Liver (tissue), 9 donors: ENCODE data around the gene TMEM108. TPM values are rescaled to one million over a fixed set of nuclear protein-coding genes. Genes with fewer than 3 reads are reported as not detected.

Source experiments
- DNase-seq: peaks from one replicate; pipeline ENCODE4 v3.0.0-alpha.2; 2017; ENCODE audit warnings: low spot score
- H3K27ac ChIP-seq, 2 donors: one replicate each; pipeline ENCODE4 v1.7.0; 2013; ENCODE audit warnings: inconsistent platforms in 2 of 2, low read length in 2 of 2, control low read depth in 1 of 2, low read depth in 1 of 2, mild to moderate bottlenecking in 1 of 2
- H3K27me3 ChIP-seq, 4 donors: one replicate each; pipeline versions ENCODE4 v1.6.1 to v1.7.0; 2013; ENCODE audit warnings: low read length in 3 of 4, inconsistent platforms in 1 of 4, mild to moderate bottlenecking in 1 of 4, moderate library complexity in 1 of 4; ENCODE audit not compliant: control insufficient read depth in 4 of 4, insufficient read depth in 4 of 4
- H3K36me3 ChIP-seq, 4 donors: one replicate each; pipeline versions ENCODE4 v1.6.1 to v1.7.0; 2013; ENCODE audit warnings: low read length in 3 of 4, mild to moderate bottlenecking in 3 of 4, low read depth in 1 of 4, moderate library complexity in 1 of 4; ENCODE audit not compliant: control insufficient read depth in 4 of 4, insufficient read depth in 3 of 4
- H3K4me1 ChIP-seq, 4 donors: one replicate each; pipeline versions ENCODE4 v1.6.1 to v1.7.0; 2013; ENCODE audit warnings: low read length in 3 of 4, mild to moderate bottlenecking in 3 of 4, moderate library complexity in 1 of 4; ENCODE audit not compliant: control insufficient read depth in 4 of 4, insufficient read depth in 4 of 4
- H3K4me3 ChIP-seq, 3 donors: one replicate each; pipeline versions ENCODE4 v1.6.1 to v1.7.0; 2013; ENCODE audit warnings: low read length in 3 of 3, control low read depth in 1 of 3, low read depth in 1 of 3, mild to moderate bottlenecking in 1 of 3
- H3K9ac ChIP-seq, 2 donors: one replicate each; pipeline ENCODE4 v1.7.0; 2013; ENCODE audit warnings: low read length in 2 of 2, mild to moderate bottlenecking in 2 of 2, moderate library complexity in 2 of 2, control low read depth in 1 of 2, low read depth in 1 of 2
- H3K9me3 ChIP-seq, 4 donors: one replicate each; pipeline versions ENCODE4 v1.6.1 to v1.7.0; 2013; ENCODE audit warnings: low read length in 3 of 4; ENCODE audit not compliant: control insufficient read depth in 4 of 4
- ATF3 ChIP-seq: IDR thresholded peaks from 2 replicates; pipeline ENCODE4 v1.6.1; 2016; ENCODE audit warnings: antibody characterized with exemption
- CTCF ChIP-seq: fragments of 150-350 bp; IDR thresholded peaks from 2 replicates; pipeline ENCODE4 v1.5.1; 2017; ENCODE audit warnings: improper control_type of control experiment, low read depth, low read length; ENCODE audit not compliant: missing input control
- EGR1 ChIP-seq, 2 donors: IDR thresholded peaks; 2 replicates each; pipeline ENCODE4 v1.6.1; 2016 to 2018; ENCODE audit warnings: antibody characterized with exemption in 2 of 2, low read depth in 2 of 2
- FOXA1 ChIP-seq: IDR thresholded peaks from 2 replicates; pipeline ENCODE4 v1.6.1; 2016; ENCODE audit warnings: antibody characterized with exemption
- FOXA2 ChIP-seq: IDR thresholded peaks from 2 replicates; pipeline ENCODE4 v1.6.1; 2016; ENCODE audit warnings: antibody characterized with exemption
- GABPA ChIP-seq, 2 donors: IDR thresholded peaks in 1 of 2; conservative IDR thresholded peaks in 1 of 2; 2 replicates each; pipeline ENCODE4 v1.6.1; 2016; ENCODE audit warnings: antibody characterized with exemption in 2 of 2, mild to moderate bottlenecking in 1 of 2, moderate library complexity in 1 of 2
- HNF4A ChIP-seq, 2 donors: conservative IDR thresholded peaks; 2 replicates each; pipeline ENCODE4 v1.6.1; 2016; ENCODE audit warnings: antibody characterized with exemption in 2 of 2, mild to moderate bottlenecking in 2 of 2
- JUND ChIP-seq, 2 donors: IDR thresholded peaks; 2 replicates each; pipeline ENCODE4 v1.6.1; 2016; ENCODE audit warnings: antibody characterized with exemption in 2 of 2
- MAX ChIP-seq: IDR thresholded peaks from 2 replicates; pipeline ENCODE4 v1.6.1; 2016; ENCODE audit warnings: antibody characterized with exemption
- NR2F2 ChIP-seq: IDR thresholded peaks from 2 replicates; pipeline ENCODE4 v1.6.1; 2016; ENCODE audit warnings: antibody characterized with exemption
- RAD21 ChIP-seq, 2 donors: IDR thresholded peaks; 2 replicates each; pipeline ENCODE4 v1.6.1; 2016; ENCODE audit warnings: antibody characterized with exemption in 2 of 2, mild to moderate bottlenecking in 2 of 2
- REST ChIP-seq: IDR thresholded peaks from 2 replicates; pipeline ENCODE4 v1.6.1; 2016; ENCODE audit warnings: antibody characterized with exemption, mild to moderate bottlenecking
- RXRA ChIP-seq, 2 donors: IDR thresholded peaks; 2 replicates each; pipeline ENCODE4 v1.6.1; 2017 to 2018; ENCODE audit warnings: antibody characterized with exemption in 2 of 2, mild to moderate bottlenecking in 1 of 2
- SP1 ChIP-seq: IDR thresholded peaks from 2 replicates; pipeline ENCODE4 v1.6.1; 2018; ENCODE audit warnings: antibody characterized with exemption, mild to moderate bottlenecking
- TAF1 ChIP-seq: conservative IDR thresholded peaks from 2 replicates; pipeline ENCODE4 v1.6.1; 2016; ENCODE audit warnings: antibody characterized with exemption, mild to moderate bottlenecking
- YY1 ChIP-seq: IDR thresholded peaks from 2 replicates; pipeline ENCODE4 v1.6.1; 2016; ENCODE audit warnings: antibody characterized with exemption, mild to moderate bottlenecking
- ZBTB33 ChIP-seq: IDR thresholded peaks from 2 replicates; pipeline ENCODE4 v1.6.1; 2016; ENCODE audit warnings: antibody characterized with exemption
- WGBS: extraction: QIAGEN DNeasy Blood & Tissue Kit; methylation state at CpG from one replicate; pipeline ENCODE4 v1.1.7; 2013; 5-methylcytosine and 5-hydroxymethylcytosine counted together
- polyA plus RNA-seq, 2 donors: library from polyadenylated mRNA; stranded (reverse) in 1 of 2; unstranded in 1 of 2; fragments of 200-250 nt in 1 of 2; fragments of >200 nt in 1 of 2; fragmentation: Nextera tagmentation in 1 of 2; extraction: Ambion mirVana in 1 of 2; gene quantifications; one replicate each; pipeline versions ENCODE4 v1.2.1 to v1.2.3, GENCODE V29; 2013 to 2015
- total RNA-seq, 2 donors: library from RNA; depleted of rRNA; stranded (reverse); fragments of >200 nt; gene quantifications; one replicate each; pipeline ENCODE4 v1.2.3, GENCODE V29; 2014
- donor health status: healthy.
- donor health status: healthy.
- donor health status: healthy.
- donor health status: healthy.
- donor health status: healthy.

Gene TMEM108
- total and polyA plus RNA-seq, 4 donors: 0.05 to 0.10 TPM; not detected in 2

- Histone ChIP-seq H3K4me3 (no peak overlapping the region), H3K27me3 (no peaks in the 10 kb centered on the region), H3K27ac (no peak overlapping the region), H3K36me3 (no peaks in the 10 kb centered on the region), H3K4me1 (no peaks in the 10 kb centered on the region), H3K9me3 (no peaks in the 10 kb centered on the region), H3K9ac (no peak overlapping the region)
- TF ChIP-seq HNF4A (conservative IDR thresholded peaks at IDR 0.05): no peak
- DNase-seq: no peak
- 65% methylated on average over 2 of the region's 2 CpGs for WGBS
Measured at GRCh38 chr3:133277813-133278212, 239.6 kb downstream of the TMEM108 start.

- no peak overlapping the region for H3K9ac ChIP-seq
- H3K27me3 ChIP-seq: no peaks in the 10 kb centered on the region
- TF ChIP-seq NR2F2 (no peak), EGR1 (IDR thresholded peaks at IDR 0.05; ENCODE audit: low read depth in 2 of 2) (no peak), RXRA (IDR thresholded peaks at IDR 0.05) (no peak), SP1 (no peak), REST (no peak), FOXA1 (no peak), ZBTB33 (no peak), RAD21 (IDR thresholded peaks at IDR 0.05) (no peak), TAF1 (no peak), GABPA (IDR thresholded peaks at IDR 0.05 in 1 of 2, conservative IDR thresholded peaks at IDR 0.05 in 1 of 2) (no peak), ATF3 (no peak), FOXA2 (no peak), YY1 (no peak), JUND (IDR thresholded peaks at IDR 0.05) (no peak), CTCF (no peak), MAX (no peak), HNF4A (conservative IDR thresholded peaks at IDR 0.05) (no peak)
- 85% methylated on average over 7 of the region's 7 CpGs for WGBS
- H3K27ac ChIP-seq: no peak overlapping the region
- no peaks in the 10 kb centered on the region for H3K4me1 ChIP-seq
- H3K9me3 ChIP-seq: no peaks in the 10 kb centered on the region
- H3K4me3 ChIP-seq: no peak overlapping the region
- H3K36me3 ChIP-seq: no peaks in the 10 kb centered on the region
- DNase-seq: no peak
Measured at GRCh38 chr3:133278260-133279043, 240.3 kb downstream of the TMEM108 start.
